Keratinocyte (primary cell): ENCODE measurements around the gene PLEKHF1.

Source experiments
- CTCF ChIP-seq, 3 experiments: IDR thresholded peaks in 1 of 3; conservative IDR thresholded peaks in 1 of 3; optimal IDR thresholded peaks in 1 of 3; 2 replicates in 2 of 3; 3 replicates in 1 of 3; pipeline versions ENCODE3 to v1.5.1; 2011; ENCODE audit warnings: low read length in 3 of 3, mild to moderate bottlenecking in 3 of 3, moderate library complexity in 2 of 3, control low read depth in 1 of 3, inconsistent platforms in 1 of 3; ENCODE audit not compliant: insufficient read depth in 2 of 3; ENCODE audit errors: extremely low read depth in 1 of 3
- EZH2 ChIP-seq: IDR thresholded peaks from one replicate; pipeline ENCODE4 v1.6.1; 2012; ENCODE audit warnings: inconsistent platforms, mild to moderate bottlenecking, low read length, moderate library complexity

GRCh38 chr19:29640231-29640630 lies 25.0 kb upstream of the PLEKHF1 start:
- TF ChIP-seq CTCF (optimal IDR thresholded peaks at IDR 0.05 in 1 of 3, IDR thresholded peaks at IDR 0.05 in 1 of 3, conservative IDR thresholded peaks at IDR 0.05 in 1 of 3; ENCODE audit: extremely low read depth in 1 of 3, insufficient read depth in 2 of 3, low read length in 3 of 3) = no peak
- no peak for TF ChIP-seq EZH2
